Forelimb muscle (tissue), 1 donor: ENCODE measurements around the gene TRIO. TPM values are rescaled to one million over a fixed set of nuclear protein-coding genes. Genes with fewer than 3 reads are reported as not detected.

ENCODE experiments used
- DNase-seq: peaks from one replicate; pipeline ENCODE4 v3.0.0-alpha.2; 2013; ENCODE audit warnings: low read depth
- polyA plus RNA-seq: library from polyadenylated mRNA; unstranded; fragments of 120-200 nt; gene quantifications from one replicate; pipeline ENCODE4 v1.2.1, GENCODE V29; 2013; ENCODE audit not compliant: insufficient read length

The TRIO gene
- polyA plus RNA-seq, 1 donor, result 168 TPM

DNA sequence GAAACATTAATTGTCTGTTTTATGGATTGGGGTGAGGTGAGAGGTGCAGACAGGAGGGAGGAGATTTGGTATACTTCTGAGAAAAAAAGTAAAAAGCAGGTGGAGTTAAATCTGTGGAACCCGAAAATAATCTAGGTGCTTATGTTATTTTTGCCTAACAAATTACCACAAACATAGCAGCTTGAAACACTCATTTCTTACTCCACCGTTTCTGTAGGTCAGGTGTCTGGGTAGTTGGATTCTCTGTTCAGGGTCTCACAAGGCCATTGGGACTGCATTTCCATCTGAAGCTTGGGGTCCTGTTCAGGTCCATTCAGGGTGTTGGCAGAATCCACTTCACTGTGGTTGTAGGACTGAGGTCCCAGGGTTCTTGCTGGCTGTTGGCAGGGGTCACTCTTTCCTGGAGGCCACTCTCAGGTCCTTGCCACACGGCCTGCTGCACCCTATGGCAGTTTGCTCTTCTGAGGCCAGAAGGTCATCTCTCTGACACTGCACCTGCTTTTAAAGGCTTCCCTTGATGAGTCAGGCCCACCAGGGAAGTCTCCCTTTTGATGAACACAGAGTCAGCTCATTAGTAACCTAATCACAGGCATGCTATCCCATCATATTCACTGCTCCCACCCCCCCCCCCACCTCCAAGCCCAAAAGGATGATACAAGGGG is 82.2 kb downstream of the TRIO start:
- DNase-seq, result no peak

DNA sequence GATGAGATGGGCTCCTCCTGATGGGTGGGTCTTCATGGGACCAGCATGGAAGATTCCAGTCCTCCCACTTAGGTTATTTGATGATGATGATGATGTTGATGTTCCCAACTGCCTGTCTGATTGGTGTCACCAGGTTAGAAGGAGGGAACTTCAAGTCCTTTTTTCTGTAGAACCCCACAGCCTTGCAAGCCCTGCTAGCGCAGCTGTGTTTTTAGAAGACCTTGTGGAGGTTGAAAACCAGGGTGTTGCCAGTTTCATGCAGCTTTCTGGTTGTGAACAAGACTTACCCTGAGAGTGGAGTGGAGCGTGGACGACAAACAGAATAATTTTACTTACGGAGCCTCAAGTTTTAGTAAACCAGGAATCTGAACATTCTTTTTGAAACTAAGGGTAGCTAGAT is 83.0 kb downstream of the TRIO start:
- no peak for DNase-seq

DNA sequence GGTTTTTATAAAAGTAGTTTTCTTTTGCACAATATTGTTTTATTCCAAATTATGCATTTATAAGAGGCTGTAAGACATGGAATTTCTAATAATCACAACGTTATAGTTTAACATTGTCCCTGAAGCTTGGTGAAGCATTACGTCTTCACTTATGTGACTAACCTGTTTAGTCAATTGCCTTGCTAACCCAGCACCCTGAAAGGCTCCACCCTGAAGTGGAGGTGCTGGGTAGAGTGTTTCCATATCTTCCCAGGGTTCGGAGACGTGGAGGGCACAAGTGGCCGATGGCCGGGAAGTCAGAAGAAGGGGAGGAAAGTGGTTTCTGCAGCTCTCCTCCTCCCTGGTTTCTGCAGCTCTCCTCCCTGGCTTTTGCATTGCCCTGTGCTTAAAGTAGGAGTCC is 83.4 kb downstream of the TRIO start:
- DNase-seq, result no peak

DNA sequence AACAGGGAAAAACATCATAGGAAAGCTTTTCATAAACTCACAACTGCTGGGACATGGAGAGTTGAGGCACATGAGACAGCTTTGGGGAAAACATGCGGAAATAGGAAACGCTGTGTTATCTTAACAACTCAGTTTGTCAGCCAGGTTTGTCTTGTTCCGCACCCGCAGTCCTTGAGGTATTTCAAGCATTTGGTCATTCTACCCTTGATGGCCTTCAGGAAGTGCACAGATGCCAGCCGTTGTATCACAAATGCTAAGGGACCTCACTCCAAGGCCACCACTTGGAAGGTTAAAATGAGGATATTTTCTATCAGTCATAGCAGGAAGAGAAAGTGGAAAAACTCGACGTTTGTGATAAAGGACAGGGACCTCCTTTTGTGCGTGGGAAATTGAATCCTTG is 83.8 kb downstream of the TRIO start:
- DNase-seq, result no peak

DNA sequence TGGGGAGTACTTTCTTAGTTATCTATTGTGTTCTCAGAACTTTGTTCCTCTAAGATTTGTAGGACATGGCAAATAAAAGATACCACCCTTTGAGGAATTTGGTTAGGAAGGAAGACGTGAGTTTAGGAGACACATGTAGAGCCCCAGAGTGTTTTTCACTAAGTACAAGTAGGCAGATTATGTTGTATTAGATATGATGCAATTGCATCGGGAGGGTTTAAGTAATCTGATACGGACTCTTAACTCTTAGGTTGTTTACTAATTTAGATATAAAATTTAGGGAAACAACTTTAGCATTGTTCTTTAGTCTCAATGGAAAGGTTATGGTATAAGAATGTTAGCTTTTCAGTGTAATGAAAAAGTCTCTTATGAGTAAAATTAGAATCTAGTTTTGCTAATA is 84.4 kb downstream of the TRIO start:
- no peak for DNase-seq

DNA sequence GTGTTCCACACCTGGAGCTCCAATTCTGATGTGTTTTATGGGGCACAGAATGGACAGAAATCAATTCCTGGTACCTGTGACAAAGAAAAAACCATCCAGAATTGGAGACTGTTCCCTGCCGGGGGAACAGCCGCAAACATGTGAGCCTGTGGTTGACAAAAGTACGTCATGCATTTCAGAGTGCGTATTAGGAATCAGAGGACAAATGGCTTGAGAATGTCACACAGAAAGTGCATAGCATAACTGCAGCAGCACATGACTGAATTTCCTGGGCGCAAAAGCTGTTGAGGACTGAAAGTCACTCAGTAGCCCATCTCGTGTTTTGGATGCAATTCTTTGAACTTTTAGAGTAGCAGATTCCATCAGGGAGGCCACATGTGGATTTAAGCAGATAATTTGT is 85.1 kb downstream of the TRIO start:
- no peak for DNase-seq

DNA sequence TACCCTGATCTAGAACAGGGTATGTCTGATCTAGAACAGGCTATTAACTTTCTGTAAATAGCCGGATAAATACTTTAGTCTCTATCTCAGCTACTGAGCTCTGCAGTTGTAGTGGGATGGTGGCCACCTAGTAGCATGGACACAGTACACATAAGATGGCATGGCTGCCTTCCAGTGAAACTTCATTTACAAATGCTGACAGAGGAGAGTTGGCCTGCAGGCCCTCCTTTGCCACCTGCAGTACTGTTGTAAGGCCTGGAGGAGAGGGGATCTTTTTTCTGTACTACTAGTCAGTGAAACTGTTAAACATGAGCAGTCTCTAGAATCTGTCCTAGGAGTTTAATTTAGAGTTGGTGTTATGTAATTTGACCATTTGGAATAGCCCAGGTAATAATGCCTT is 86.0 kb downstream of the TRIO start:
- DNase-seq, result no peak

DNA sequence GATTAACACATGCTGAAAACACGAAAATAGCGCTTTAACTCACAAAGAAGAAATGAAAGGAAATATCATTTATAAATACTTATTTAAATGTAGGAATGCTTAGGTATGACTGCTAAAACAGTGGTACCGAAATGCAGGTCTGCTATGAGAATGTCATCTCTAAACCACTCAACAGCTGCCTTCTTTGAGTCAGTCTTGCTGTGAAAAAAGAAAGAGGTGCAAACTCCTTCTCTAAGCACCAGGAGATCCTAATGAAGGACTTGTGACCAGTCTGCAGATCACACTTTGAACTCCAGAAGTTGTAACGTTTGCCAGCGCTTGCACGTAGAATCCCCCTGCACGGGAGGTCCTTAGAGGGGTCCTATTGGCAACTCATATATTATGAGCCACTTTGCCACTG is 86.6 kb downstream of the TRIO start:
- DNase-seq, result no peak

DNA sequence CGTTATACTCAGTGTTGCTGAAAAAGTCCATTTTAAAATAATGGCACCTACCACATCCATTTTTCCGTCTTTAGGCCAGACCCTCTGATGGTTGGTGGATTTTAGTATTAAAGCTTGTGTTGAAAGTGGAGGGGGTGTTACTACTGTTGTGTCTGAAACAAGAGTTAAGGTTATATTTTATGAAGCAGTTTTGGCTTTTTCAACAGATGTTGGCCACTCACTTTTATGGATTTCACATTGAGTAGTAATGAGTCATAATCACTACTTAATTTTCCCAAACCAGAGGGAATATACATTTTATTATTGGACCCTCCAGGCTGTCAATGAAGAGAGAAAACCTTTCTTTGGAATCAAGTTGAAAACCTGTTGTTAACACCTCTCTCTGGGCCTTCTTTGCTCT is 88.0 kb downstream of the TRIO start:
- no peak for DNase-seq

DNA sequence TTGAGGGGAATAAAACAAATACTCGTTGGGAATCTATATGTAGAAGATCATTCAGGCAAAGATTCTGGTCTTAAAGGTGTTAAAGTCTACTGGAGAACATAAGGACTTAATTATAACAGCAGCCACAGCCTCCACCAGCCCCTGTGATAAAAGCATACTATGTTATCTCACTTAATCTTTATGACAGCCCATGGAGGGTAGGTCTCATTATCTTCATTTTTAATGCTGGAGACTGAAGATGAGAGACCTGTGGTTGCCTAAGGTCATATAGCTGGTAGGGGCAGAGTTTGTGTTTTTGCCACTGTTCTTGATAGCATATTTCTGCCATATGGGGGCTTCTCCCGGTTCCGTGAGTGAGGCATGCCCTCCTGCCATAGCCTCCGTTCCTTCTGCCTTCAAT is 88.7 kb downstream of the TRIO start:
- DNase-seq, result no peak

DNA sequence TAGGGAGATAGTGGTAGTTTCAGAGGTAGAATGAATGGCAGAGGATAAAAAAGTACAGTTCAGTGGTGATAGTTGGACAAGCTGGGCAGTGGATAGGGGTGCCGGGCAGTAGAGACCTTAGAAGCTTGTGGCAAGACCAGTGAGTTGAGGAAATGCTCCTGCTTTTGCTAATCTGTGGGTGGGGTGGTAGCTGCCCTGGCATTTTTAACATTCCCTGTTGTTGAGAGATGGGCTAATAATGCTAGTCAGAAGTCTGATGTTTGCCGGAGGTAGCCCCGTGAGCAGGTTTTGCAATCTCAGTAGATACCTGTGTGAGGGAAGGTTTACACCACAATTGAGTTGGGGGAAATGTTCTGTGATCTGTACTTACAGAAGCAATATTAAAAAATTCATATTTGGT is 91.1 kb downstream of the TRIO start:
- no peak for DNase-seq

DNA sequence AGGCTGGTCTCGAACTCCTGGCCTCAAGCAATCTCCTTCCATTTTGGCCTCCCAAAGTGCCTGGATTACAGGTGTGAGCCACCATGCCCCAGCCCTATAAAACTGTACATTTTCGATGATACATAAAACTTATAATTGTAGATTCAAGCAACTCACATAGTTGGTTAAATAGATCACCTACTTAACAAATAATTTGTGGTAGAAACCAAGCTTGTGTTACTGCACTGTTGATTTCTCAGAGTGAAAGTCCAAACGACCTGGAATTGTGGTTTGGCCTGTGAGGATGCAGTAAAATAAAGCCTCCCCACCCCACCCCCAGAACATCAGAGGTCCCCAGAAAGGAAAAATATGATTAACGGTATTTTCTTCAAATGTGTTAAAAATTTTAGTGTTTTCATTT is 92.7 kb downstream of the TRIO start:
- no peak for DNase-seq

DNA sequence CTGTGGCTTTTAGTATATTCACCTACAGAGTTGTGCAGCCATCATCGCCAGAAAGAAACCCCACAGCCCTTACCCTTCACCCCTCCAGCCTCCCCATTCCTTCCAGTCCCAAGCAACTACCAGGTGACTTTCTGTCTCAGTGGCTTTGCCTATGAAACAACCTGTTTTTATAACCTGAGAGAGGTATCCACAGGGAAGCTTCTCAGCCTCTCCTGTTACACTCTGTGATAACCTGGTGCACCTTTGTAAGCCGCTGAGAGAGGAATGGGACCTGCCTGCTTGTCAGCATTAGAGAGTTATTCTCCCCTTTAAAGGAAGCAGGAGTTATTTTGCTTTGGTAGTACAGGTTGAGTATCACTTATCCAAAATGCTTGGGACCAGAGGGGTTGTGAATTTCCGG is 93.6 kb downstream of the TRIO start:
- no peak for DNase-seq

DNA sequence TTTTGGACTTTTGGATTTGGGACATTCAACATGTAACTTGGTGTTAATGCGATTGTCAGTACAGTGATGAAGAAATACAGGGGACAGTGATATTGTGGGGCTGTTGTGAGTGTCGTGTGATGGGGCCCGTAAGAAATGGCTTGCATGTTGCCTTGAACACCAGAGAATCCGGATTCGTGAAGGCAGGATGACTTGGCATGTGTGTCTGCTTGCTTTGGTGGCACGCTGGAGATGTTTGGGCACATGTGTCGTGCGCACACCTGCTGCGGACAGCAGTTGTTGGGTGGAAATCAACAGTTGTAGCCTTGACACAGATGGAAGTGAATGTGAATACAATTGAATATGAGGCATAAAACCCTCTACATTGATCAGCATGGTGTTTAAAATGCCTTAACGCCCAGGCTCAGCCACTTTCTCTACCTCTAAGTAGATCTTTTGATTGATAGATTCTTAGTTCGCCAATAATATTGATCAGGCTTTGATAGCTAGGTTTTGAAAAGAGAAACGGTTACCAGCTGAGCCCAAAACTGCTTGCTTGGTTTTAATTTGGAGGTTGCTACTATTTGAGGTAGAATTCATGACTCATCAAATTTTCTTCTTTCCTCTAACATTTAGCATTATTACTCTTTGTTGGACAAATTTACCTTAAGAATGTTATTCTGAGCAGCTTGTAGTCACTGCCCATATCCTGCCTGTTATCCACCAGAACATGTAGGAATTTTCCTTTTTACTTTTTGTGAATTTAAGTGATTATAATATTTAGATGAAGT is 94.4 kb downstream of the TRIO start:
- no peak for DNase-seq

DNA sequence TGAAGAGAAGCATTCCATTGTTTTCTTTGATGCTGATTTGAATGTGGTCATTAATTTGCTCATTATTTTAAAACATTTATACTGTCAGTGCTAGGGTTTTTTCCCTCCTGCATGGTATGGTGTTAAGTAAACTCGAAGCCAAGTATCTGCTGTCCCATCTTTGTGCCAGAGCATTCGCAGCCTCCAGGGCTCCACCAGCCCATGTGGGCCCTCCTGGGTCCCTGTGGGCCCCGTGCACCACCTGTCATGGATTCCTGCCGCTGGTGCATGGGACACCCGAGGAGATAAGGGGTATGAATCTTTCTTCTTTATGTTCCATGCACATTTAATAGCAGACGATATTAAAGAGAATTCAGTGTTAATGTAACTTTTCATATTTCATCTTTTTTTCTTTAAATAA is 95.1 kb downstream of the TRIO start:
- DNase-seq, result no peak

DNA sequence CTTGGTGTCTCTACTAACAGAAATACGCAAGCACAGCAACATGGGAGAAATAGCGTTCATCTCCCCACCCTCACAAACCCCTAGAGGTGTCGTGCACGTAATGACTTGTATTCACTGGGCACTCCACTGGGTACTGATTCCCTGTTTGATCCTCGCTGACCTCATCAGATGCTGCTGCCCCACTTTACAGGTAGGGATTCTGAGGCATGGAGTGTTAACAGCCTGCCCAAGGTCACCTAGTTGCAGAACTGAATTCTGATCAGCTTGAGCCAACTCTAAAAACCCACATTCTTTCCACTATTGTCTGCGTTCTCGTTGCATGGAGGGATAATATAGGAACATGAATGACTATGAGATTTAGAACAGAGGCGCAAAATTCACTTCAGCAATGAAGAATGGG is 96.3 kb downstream of the TRIO start:
- no peak for DNase-seq

DNA sequence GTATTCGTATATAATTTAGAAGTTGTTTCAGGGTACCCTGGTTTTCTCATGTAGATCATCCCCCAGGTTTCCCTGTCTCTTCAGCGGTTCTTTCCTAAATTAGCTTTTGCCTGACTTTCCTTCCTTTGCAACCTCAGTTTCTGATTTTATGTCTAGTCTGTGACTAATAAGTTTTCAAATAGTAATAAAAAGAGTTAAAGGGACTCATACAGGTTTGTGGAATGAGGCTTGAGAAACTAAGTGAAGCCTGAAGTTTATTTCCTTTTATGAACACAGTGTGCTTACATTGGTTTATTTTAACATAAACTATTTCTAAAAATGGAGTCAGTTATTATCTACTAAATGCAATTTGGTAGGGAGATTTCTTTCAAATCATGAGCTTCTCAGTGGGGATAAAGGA is 96.8 kb downstream of the TRIO start:
- no peak for DNase-seq

DNA sequence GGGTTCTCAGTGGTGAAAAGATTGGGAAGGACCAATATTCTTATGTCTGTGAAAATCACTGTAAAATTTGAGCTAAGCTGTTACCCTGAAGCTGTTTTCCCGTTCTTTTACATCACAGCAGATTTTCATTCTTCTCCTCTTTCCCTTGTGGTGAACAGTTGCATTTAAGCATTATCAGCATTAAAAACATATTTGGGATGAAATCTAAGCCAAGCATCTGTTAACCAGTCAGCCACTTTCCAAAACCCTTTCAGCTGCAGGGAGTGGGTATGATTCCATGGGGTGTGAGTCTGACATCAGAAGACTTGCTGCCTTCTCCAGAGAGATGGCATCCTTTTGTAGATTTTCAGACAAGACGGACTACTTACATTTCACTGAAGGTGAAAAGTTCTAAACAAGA is 97.2 kb downstream of the TRIO start:
- no peak for DNase-seq

DNA sequence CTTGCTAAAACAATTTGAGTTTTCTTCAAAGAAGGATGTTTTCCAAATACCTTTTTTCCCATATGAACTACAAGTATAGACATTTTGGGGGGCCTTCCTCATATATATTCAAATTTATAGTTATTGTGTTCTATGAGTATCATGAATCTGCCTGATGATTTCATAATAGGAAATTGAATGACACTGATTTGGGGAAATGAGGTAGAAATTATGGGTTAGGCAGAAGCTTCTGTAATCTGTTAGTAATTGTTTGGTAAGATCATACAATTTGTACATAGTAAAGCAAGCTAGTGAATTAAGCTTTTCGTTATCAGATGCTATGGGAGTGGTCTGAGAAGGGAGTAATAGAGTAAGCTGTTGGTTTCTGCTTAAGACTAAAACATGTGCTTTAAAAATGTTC is 98.0 kb downstream of the TRIO start:
- no peak for DNase-seq

DNA sequence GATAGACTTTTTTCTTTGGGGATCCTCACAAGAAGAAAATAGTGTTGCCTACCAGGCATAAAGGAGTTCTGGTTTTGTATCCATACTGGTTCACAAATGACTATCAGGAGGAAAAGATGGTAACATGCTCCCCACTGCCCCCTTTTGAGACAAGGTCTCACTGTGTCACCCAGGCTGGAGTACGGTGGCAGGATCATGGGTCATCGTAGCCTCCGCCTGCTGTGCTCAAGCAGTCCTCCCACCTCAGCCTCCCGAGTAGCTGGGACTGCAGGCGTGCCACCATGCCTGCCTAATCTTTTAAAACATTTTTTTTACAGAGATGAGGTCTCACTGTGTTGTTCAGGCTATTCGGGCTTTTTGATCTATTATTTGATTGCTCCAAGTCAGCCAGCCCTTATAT is 99.3 kb downstream of the TRIO start:
- DNase-seq, result no peak

DNA sequence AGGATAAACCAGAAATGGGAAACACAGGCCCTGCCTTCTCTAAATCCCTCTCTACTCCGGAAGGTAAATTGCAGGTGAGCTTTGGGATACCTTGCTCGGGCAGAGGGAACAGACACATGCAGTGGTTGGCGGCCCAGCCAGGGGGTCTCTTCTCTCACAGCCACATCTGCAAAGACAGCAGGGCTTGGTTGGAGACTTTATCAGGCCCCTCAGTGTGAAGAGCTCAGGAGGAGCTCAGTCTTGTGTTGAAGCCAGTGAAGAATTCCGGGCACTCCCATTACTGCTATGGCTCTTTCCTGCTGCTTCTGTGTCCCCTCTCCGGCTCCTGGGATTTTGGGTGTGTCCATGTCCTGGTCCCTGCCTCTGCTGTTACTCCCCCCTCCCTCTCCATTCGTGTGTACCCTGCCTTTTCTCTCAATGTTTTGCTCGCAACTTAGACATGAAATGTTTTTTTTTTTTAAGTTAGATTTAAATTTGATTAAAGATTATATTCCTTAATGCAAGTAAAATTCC is 99.8 kb downstream of the TRIO start:
- no peak for DNase-seq

DNA sequence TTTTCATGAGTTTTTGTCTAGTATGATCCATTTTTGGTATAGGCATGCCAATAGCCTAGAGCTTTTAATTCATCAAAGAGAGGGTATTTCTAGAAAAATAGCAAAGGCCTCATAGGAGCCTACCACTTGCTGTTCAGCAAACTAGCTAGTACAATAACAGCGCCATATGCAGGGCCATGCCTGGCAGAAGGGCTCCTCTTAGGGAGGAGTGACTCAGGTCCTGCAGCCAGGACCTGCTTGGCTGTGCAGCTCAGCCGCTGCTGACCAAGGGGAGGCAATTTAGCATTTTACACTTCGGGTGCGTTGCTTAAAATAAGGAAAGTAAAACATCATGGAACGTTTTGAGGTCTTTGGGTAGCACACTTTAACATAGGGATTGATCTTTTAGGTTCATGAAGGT is 100.6 kb downstream of the TRIO start:
- no peak for DNase-seq

DNA sequence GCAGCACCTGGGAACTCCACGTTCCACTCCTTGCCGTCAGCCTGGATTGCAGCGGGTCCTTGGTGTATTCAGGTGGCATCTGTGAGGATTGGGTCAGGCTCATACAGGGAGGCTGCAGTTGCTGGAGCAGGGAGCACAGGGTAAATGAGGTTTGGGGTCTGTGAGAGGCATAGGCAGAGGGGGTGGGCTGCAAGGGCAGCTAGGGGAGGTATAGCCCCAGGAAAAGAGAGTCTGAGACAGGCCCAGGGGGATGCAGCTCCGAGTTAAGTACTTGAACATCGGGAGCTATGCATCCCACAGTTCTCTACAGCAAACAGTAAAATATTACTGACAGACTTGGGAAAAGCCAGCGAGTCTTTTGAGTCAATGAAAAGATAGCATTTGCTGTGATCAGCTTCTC is 101.6 kb downstream of the TRIO start:
- DNase-seq, result no peak
